HL-60 (cell line): Measurements from ENCODE around the gene AQP6.

Source experiments
- DNase-seq, 2 experiments: peaks; one replicate each; pipeline ENCODE4 v3.0.0-alpha.2; 2010 to 2020; ENCODE audit warnings: low read depth in 1 of 2, low spot score in 1 of 2
- H3K27ac ChIP-seq: fragments of 250-450 bp; sonication (Bioruptor Pico); replicated peaks from 2 replicates; pipeline ENCODE4 v1.5.1; 2020; ENCODE audit warnings: mild to moderate bottlenecking, moderate library complexity
- H3K27me3 ChIP-seq: fragments of 250-450 bp; sonication (Bioruptor Pico); 2 replicates; pipeline ENCODE4 v1.5.1; 2021; ENCODE audit warnings: mild to moderate bottlenecking, moderate library complexity; ENCODE audit not compliant: insufficient read depth, poor library complexity, severe bottlenecking
- H3K4me3 ChIP-seq: replicated peaks from 2 replicates; pipeline ENCODE4 v1.5.1; 2011; ENCODE audit warnings: mild to moderate bottlenecking, control low read depth, low read length; ENCODE audit not compliant: insufficient read depth
- GABPA ChIP-seq: IDR thresholded peaks from 2 replicates; pipeline ENCODE4 v1.6.1; 2012; ENCODE audit warnings: low read depth
- POLR2AphosphoS5 ChIP-seq: IDR thresholded peaks from 2 replicates; pipeline ENCODE4 v1.6.1; 2012; ENCODE audit warnings: low read depth
- REST ChIP-seq: IDR thresholded peaks from 2 replicates; pipeline ENCODE4 v1.6.1; 2012; ENCODE audit warnings: low read depth; ENCODE audit not compliant: insufficient replicate concordance
- SPI1 ChIP-seq: IDR thresholded peaks from 2 replicates; pipeline ENCODE4 v1.6.1; 2012; ENCODE audit warnings: low read depth, mild to moderate bottlenecking, borderline replicate concordance
- TF ChIP-seq, protein P1 (sequence below): IDR thresholded peaks from one replicate; pipeline ENCODE4 v1.5.1; 2011; ENCODE audit warnings: low read length, control low read depth, inconsistent platforms; ENCODE audit not compliant: insufficient read depth

AQP6 gene

DNA sequence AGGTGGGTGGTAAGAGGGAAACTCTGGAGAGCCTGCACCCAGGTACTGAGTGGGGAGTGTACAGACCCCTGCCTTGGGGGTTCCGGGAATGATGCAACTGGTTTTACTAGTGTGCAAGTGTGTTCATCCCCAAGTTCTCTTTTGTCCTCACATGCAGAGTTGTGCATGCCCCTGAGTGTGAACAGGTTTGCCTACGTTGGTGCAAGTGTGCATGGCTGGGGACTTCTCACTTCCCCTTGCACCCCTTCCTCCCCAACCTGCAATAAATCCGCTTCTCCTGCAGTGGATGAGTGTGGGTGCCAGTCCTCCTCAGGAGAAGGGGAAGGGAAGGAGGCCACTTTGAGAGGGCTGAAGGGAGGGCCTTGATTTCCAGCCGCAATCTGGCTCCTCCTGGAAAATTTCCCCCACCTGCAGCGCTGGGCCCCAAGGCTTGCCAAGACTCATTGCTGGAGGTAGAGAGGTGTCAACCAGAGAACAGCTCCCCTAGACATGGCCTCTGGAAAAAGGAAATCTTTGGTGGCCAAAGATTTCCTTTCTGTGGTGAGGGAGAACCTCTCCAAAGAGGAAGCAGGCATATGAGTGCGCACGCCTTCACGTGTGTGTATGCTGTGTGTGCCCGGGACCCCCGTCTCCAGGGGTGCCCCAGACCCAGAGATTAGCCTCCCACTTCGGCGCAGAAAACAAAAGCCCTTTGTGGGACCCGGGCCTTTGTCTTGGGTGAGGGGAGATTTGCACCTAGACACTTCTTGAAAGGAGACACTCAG is 16.7 kb upstream of the AQP6 start:
- TF ChIP-seq GABPA (no peak), POLR2AphosphoS5 (peak; percentile 49), SPI1 (peak; percentile 33; the same call in 1 of the 2 replicates)
- DNase-seq, result peak; percentile 31 to 58
- Histone ChIP-seq H3K4me3 (no peak overlapping the region), H3K27me3 (peaks cover 64% of the 10 kb centered on the region), H3K27ac (no peak overlapping the region)

DNA sequence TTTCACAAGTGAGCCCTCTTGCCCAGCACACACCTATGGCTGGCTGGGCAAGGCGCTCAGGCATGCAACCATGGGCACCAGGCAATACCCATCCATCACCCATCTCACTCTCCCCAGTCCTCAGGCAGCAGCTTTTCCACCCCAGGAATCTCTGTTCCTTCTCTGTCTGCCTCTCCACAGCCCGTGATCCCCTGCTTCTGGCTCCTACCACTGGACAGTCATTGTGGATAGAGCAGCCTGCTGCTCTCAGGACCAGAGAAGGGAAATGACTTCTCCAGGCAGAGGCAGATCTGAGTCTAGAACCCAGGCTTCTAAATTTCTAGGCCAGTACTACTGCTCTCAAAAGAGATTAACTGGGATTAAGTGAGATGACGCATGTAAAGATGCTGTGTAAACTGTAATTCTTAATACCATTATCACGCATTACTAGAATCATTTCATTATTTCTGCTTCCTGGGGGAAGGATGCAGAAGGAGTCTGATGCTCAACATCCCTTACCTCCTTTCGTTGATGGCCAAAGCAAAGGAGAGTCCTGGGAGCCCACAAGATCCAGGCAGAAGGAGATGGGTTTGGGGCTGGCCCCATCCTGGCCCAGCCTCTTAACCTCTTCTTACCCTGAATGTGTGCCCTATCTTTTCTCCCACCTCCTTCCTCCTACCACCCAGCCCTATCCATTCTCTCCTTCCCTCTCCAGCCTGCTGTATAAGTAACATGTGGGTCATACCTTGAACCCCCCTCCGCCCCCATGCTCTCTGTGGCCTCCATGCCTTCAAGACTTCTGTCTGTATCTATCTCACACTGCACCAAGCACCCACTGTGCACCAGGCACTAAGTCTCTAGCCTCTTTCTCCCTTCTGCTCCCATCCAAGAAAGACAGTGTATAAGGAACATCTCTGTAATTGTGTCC is 15.8 kb upstream of the AQP6 start:
- Histone ChIP-seq H3K27ac (no peak overlapping the region), H3K4me3 (no peak overlapping the region), H3K27me3 (peaks cover 67% of the 10 kb centered on the region)
- no peak for DNase-seq
- TF ChIP-seq SPI1, result no peak
- TF ChIP-seq, protein P1, sequence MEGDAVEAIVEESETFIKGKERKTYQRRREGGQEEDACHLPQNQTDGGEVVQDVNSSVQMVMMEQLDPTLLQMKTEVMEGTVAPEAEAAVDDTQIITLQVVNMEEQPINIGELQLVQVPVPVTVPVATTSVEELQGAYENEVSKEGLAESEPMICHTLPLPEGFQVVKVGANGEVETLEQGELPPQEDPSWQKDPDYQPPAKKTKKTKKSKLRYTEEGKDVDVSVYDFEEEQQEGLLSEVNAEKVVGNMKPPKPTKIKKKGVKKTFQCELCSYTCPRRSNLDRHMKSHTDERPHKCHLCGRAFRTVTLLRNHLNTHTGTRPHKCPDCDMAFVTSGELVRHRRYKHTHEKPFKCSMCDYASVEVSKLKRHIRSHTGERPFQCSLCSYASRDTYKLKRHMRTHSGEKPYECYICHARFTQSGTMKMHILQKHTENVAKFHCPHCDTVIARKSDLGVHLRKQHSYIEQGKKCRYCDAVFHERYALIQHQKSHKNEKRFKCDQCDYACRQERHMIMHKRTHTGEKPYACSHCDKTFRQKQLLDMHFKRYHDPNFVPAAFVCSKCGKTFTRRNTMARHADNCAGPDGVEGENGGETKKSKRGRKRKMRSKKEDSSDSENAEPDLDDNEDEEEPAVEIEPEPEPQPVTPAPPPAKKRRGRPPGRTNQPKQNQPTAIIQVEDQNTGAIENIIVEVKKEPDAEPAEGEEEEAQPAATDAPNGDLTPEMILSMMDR, result no peak
- TF ChIP-seq POLR2AphosphoS5, result no peak
- TF ChIP-seq GABPA, result no peak
- no peak for TF ChIP-seq REST

DNA sequence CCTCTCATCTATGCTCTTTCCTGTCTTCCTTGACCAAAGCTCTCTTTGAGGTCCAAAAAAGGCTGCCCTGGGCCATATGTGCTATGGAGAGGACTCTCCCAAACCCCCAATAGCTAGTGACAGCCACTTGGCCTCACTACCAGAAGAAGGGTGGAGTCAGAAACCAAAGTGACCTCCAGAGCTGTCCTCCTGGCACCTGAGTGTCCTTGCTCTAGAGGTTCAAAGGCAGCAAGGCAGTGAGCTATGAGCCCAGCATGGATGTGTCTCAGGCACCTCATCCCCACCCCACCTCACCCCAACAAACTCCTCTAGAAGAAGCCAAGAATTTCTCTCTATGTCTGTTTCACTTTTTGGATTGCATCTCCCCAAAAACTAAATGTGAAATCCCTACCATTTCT is 15.2 kb upstream of the AQP6 start:
- no peak for DNase-seq
- Histone ChIP-seq H3K4me3 (no peak overlapping the region), H3K27ac (no peak overlapping the region), H3K27me3 (peaks cover 74% of the 10 kb centered on the region)
- TF ChIP-seq SPI1, result no peak
- TF ChIP-seq, protein P1, result no peak
- no peak for TF ChIP-seq GABPA
- no peak for TF ChIP-seq POLR2AphosphoS5
- no peak for TF ChIP-seq REST
